HG02623 (cell line): Measurements from ENCODE around the gene ADGRD1.

Source experiments
- ATAC-seq: cut with Tn5 transposase; IDR thresholded peaks from one replicate; pipeline ENCODE4 v1.9.1; 2021; ENCODE audit warnings: moderate library complexity; ENCODE audit not compliant: unreplicated experiment

The ADGRD1 gene

GRCh38 chr12:131142891-131143657 lies 189.4 kb downstream of the ADGRD1 start:
- no peak for ATAC-seq

GRCh38 chr12:131146173-131146675 lies 192.5 kb downstream of the ADGRD1 start:
- ATAC-seq, result no peak

GRCh38 chr12:131147293-131147692 lies 193.6 kb downstream of the ADGRD1 start:
- ATAC-seq, result no peak

- no peak for ATAC-seq
These were observed 194.2 kb downstream of the ADGRD1 start for GRCh38 chr12:131147894-131148293.

- ATAC-seq, result no peak
These were observed 198.0 kb downstream of the ADGRD1 start for GRCh38 chr12:131151558-131152345.

- no peak for ATAC-seq
These were observed 198.9 kb downstream of the ADGRD1 start for GRCh38 chr12:131152587-131152986.

GRCh38 chr12:131153016-131153415 lies 199.3 kb downstream of the ADGRD1 start:
- ATAC-seq, result no peak

GRCh38 chr12:131153956-131154355 lies 200.2 kb downstream of the ADGRD1 start:
- ATAC-seq, result no peak

- ATAC-seq, result no peak
These were observed 201.4 kb downstream of the ADGRD1 start for GRCh38 chr12:131155131-131155530.

- ATAC-seq, result no peak
These were observed 204.0 kb downstream of the ADGRD1 start for GRCh38 chr12:131157743-131158142.

GRCh38 chr12:131159660-131160059 lies 206.0 kb downstream of the ADGRD1 start:
- ATAC-seq, result no peak

- ATAC-seq, result no peak
These were observed 208.4 kb downstream of the ADGRD1 start for GRCh38 chr12:131162113-131162512.

GRCh38 chr12:131163189-131163738 lies 209.6 kb downstream of the ADGRD1 start:
- no peak for ATAC-seq

GRCh38 chr12:131164096-131164872 lies 210.6 kb downstream of the ADGRD1 start:
- no peak for ATAC-seq

GRCh38 chr12:131166717-131167116 lies 213.0 kb downstream of the ADGRD1 start:
- no peak for ATAC-seq

GRCh38 chr12:131167334-131167733 lies 213.6 kb downstream of the ADGRD1 start:
- ATAC-seq, result no peak

GRCh38 chr12:131171029-131171428 lies 217.3 kb downstream of the ADGRD1 start:
- ATAC-seq, result no peak

GRCh38 chr12:131174901-131175300 lies 221.2 kb downstream of the ADGRD1 start:
- ATAC-seq, result no peak

GRCh38 chr12:131176266-131176665 lies 222.6 kb downstream of the ADGRD1 start:
- ATAC-seq, result no peak

- ATAC-seq, result no peak
These were observed 223.2 kb downstream of the ADGRD1 start for GRCh38 chr12:131176926-131177325.

- no peak for ATAC-seq
These were observed 223.9 kb downstream of the ADGRD1 start for GRCh38 chr12:131177599-131177998.
